A549 (cell line): ENCODE results near the gene DMBT1. TPM values are rescaled to one million over a fixed set of nuclear protein-coding genes. Genes with fewer than 3 reads are reported as not detected.

Source experiments
- ATAC-seq, 2 experiments: fragments of 200-7000 bp in 1 of 2; fragments of >200 bp in 1 of 2; cut with Nextera tagmentation in 1 of 2; cut with Tn5 transposase in 1 of 2; 3 replicates each; pipeline versions ENCODE4 v1.8.0 to v1.9.1; 2018 to 2020; ENCODE audit warnings: mild to moderate bottlenecking in 1 of 2, moderate library complexity in 1 of 2
- CTCF ChIA-PET: fragments of 300-600 bp; sonication (Branson Sonifier 250); formaldehyde crosslinking; extraction: SDS; loops from one replicate; lab custom pipeline; 2021; ENCODE audit warnings: antibody characterized with exemption, inconsistent platforms; lab: Yijun Ruan, JAX
- POLR2A ChIA-PET: fragments of 350-600 bp; formaldehyde crosslinking; extraction: SDS; loops from one replicate; lab custom pipeline; 2021; ENCODE audit warnings: antibody characterized with exemption, inconsistent platforms; lab: Yijun Ruan, JAX
- DNase-seq, 2 experiments: peaks; one replicate each; pipeline versions ENCODE4 v3.0.0 to v3.0.0-alpha.2; 2011 to 2016; ENCODE audit warnings: low read depth in 1 of 2, low spot score in 1 of 2
- FAIRE-seq: peaks from 2 replicates; lab custom pipeline; 2011; peaks lifted over from hg19 to GRCh38; lab: Jason Lieb, UNC
- H3K27ac ChIP-seq, 2 experiments: fragments of >200 bp; sonication (Bioruptor Twin); formaldehyde crosslinking; 3 replicates each; pipeline ENCODE4 v1.5.1; 2016 to 2017
- H3K4me1 ChIP-seq: fragments of >200 bp; sonication (Bioruptor Twin); formaldehyde crosslinking; 3 replicates; pipeline ENCODE4 v1.6.1; 2016
- H3K4me2 ChIP-seq: fragments of >200 bp; sonication (Bioruptor Twin); formaldehyde crosslinking; 3 replicates; pipeline ENCODE4 v1.6.1; 2016
- H3K4me3 ChIP-seq: fragments of >200 bp; sonication (Bioruptor Twin); formaldehyde crosslinking; 3 replicates; pipeline ENCODE4 v1.5.1; 2016
- H3K9me3 ChIP-seq: fragments of >200 bp; sonication (Bioruptor Twin); formaldehyde crosslinking; 3 replicates; pipeline ENCODE4 v1.6.1; 2016
- BHLHE40 ChIP-seq: IDR thresholded peaks from 2 replicates; pipeline ENCODE4 v1.6.1; 2012; ENCODE audit warnings: low read depth, low read length, inconsistent platforms
- EP300 ChIP-seq, 2 experiments: fragments of >200 bp; sonication (Bioruptor Twin); formaldehyde crosslinking; IDR thresholded peaks; 2 replicates in 1 of 2; 3 replicates in 1 of 2; pipeline ENCODE4 v1.6.1; 2016 to 2017
- FOXS1 ChIP-seq: fragments of 250-450 bp; sonication (Bioruptor Pico); IDR thresholded peaks from 2 replicates; pipeline ENCODE4 v1.5.0; 2020; ENCODE audit warnings: mild to moderate bottlenecking, moderate library complexity
- JUNB ChIP-seq: fragments of >200 bp; sonication (Bioruptor Twin); formaldehyde crosslinking; IDR thresholded peaks from 2 replicates; pipeline ENCODE4 v1.6.1; 2016
- MYC ChIP-seq: IDR thresholded peaks from 2 replicates; pipeline ENCODE4 v1.6.1; 2012; ENCODE audit warnings: mild to moderate bottlenecking, inconsistent platforms, low read length, improper control_type of control experiment, borderline replicate concordance
- NPAS2 ChIP-seq: fragments of 250-450 bp; sonication (Bioruptor Pico); IDR thresholded peaks from 2 replicates; pipeline ENCODE4 v1.8.0; 2022; ENCODE audit warnings: mild to moderate bottlenecking, moderate library complexity, borderline replicate concordance
- NR3C1 ChIP-seq: fragments of >200 bp; sonication (Bioruptor Twin); formaldehyde crosslinking; IDR thresholded peaks from 3 replicates; pipeline ENCODE4 v1.6.1; 2017
- RAD21 ChIP-seq, 2 experiments: fragments of >200 bp in 1 of 2; sonication (Bioruptor Twin) in 1 of 2; formaldehyde crosslinking in 1 of 2; IDR thresholded peaks in 1 of 2; conservative IDR thresholded peaks in 1 of 2; 2 replicates in 1 of 2; 3 replicates in 1 of 2; pipeline ENCODE4 v1.6.1; 2012 to 2018; ENCODE audit warnings: inconsistent platforms in 1 of 2
- RARB ChIP-seq: fragments of 250-450 bp; sonication (Bioruptor Pico); IDR thresholded peaks from 2 replicates; pipeline ENCODE4 v1.8.0; 2021; ENCODE audit warnings: mild to moderate bottlenecking, moderate library complexity
- RCOR1 ChIP-seq: fragments of 150-350 bp; IDR thresholded peaks from 2 replicates; pipeline ENCODE4 v1.6.1; 2014; ENCODE audit warnings: antibody characterized with exemption, low read length, low read depth
- RFX5 ChIP-seq: fragments of 450-650 bp; IDR thresholded peaks from 2 replicates; pipeline ENCODE4 v1.7.1; 2014; ENCODE audit warnings: antibody characterized with exemption, mild to moderate bottlenecking, moderate library complexity
- SREBF2 ChIP-seq: fragments of 450-650 bp; IDR thresholded peaks from 2 replicates; pipeline ENCODE4 v1.6.1; 2014; ENCODE audit warnings: mild to moderate bottlenecking, moderate library complexity
- ZSCAN20 ChIP-seq: fragments of 250-450 bp; sonication (Bioruptor Pico); IDR thresholded peaks from 2 replicates; pipeline ENCODE4 v1.8.0; 2022; ENCODE audit warnings: mild to moderate bottlenecking, moderate library complexity
- WGBS: methylation state at CpG from one replicate; pipeline ENCODE4 v1.1.6; 2017; ENCODE audit errors: missing lambda C conversion rate; 5-methylcytosine and 5-hydroxymethylcytosine counted together
- polyA plus RNA-seq, 4 experiments: library from polyadenylated mRNA; depleted of rRNA in 3 of 4; stranded (reverse); fragments of >200 nt; fragmentation: RNase III in 1 of 4; extraction: RNeasy Plus Mini Kit Qiagen cat#74134 plus additional on column Dnase treatment in 1 of 4; gene quantifications; 2 replicates in 3 of 4; 3 replicates in 1 of 4; pipeline ENCODE4 v1.2.3, GENCODE V29; 2011 to 2017
- TF ChIP-seq, protein P1 (sequence below): fragments of 250-450 bp; sonication (Bioruptor Pico); IDR thresholded peaks from 2 replicates; pipeline ENCODE4 v1.5.0; 2021; ENCODE audit warnings: mild to moderate bottlenecking, moderate library complexity, borderline replicate concordance
- TF ChIP-seq, protein P2 (sequence below): IDR thresholded peaks from 2 replicates; pipeline ENCODE4 v1.6.1; 2012
- TF ChIP-seq, protein P3 (sequence below): IDR thresholded peaks from 2 replicates; pipeline ENCODE4 v1.6.1; 2012; ENCODE audit warnings: low read depth, borderline replicate concordance

Gene DMBT1
- polyA plus RNA-seq, 2 of the 4 experiments (the other 2 are of a cell fraction), result 0.01 to 0.03 TPM

DNA sequence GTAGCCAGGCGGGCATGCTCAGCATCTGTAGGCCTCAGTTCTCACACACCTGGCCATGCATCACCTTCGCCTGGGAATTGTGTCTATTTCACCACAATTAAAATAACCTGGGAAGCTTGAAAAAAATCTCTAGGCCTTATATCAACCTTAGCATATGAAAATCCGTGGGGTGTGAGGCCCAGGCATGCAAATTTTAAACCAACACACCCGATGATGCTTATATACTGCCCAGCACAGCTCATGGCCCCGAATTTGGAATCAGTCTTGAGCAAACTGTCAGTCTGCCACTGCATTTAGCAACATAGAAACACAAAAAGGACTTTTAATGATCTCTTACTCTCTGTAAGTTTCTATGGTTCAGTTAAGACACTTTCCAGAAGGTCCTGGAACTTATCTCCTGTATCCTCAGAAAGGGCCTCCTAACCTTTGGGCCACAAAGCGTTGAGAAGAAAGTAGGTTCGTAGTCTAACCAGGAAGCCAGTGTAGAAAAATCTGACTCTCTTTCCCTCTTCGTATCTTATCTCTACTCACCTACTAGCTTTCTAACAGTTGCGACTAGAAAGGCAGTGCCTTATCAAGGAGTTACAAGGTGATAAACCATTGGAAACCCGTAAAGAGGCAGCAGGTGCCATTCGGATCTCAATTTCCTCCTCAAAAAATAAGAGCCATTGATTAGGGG is 12.0 kb upstream of the DMBT1 start:
- 73% methylated on average over 11 of the region's 11 CpGs for WGBS
- DNase-seq (no peak), FAIRE-seq (no peak), ATAC-seq (no peak)
- Histone ChIP-seq H3K4me3 (no peak overlapping the region), H3K27ac (no peak overlapping the region), H3K4me2 (no peak overlapping the region), H3K4me1 (no peaks in the 10 kb centered on the region), H3K9me3 (no peaks in the 10 kb centered on the region)
- ChIA-PET CTCF (interaction anchor here (1.4 to 2.0 kb wide), 3 partner anchors 9 to 250 kb away, joined by 4 to 9 read pairs (median 5); no protein-coding TSS in a partner anchor), POLR2A (no interaction called here)
- TF ChIP-seq SREBF2, result no peak
- no peak for TF ChIP-seq NPAS2 (CRISPR knock-in tag)
- TF ChIP-seq, protein P1, sequence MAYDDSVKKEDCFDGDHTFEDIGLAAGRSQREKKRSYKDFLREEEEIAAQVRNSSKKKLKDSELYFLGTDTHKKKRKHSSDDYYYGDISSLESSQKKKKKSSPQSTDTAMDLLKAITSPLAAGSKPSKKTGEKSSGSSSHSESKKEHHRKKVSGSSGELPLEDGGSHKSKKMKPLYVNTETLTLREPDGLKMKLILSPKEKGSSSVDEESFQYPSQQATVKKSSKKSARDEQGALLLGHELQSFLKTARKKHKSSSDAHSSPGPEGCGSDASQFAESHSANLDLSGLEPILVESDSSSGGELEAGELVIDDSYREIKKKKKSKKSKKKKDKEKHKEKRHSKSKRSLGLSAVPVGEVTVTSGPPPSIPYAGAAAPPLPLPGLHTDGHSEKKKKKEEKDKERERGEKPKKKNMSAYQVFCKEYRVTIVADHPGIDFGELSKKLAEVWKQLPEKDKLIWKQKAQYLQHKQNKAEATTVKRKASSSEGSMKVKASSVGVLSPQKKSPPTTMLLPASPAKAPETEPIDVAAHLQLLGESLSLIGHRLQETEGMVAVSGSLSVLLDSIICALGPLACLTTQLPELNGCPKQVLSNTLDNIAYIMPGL (CRISPR knock-in tag), result no peak

DNA sequence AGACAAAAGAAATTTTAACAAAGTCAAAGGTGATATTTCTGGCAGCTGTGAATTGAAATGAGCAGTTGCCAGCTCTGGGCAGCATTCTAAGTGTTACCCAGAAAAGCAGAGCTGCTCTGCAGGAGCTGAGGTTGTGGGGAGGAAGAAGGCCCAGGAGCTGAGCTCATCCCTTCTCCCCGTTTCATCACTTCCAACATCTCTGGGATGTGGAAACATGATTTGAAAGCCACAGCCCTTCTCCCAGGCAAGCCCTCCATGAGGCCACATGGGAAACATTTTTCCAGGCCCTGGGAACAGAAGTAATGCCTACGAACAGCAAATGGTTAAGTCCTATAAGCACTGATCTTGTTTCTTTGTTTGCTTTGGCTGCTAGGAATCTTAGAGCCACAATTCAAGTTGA is 10.9 kb upstream of the DMBT1 start:
- Histone ChIP-seq H3K4me2 (no peak overlapping the region), H3K4me1 (no peaks in the 10 kb centered on the region), H3K4me3 (no peak overlapping the region), H3K9me3 (no peaks in the 10 kb centered on the region), H3K27ac (no peak overlapping the region)
- no peak for DNase-seq
- WGBS, result 85% methylated on average over 2 of the region's 2 CpGs
- ChIA-PET CTCF (interaction anchor here (2.0 kb wide), 1 partner anchor 16 kb away, joined by 17 read pairs; no protein-coding TSS in a partner anchor), POLR2A (no interaction called here)
- TF ChIP-seq EP300 (IDR thresholded peaks at IDR 0.05) (no peak), JUNB (no peak), FOXS1 (CRISPR knock-in tag) (no peak), NR3C1 (no peak), RAD21 (conservative IDR thresholded peaks at IDR 0.05 in 1 of 2, IDR thresholded peaks at IDR 0.05 in 1 of 2) (no peak), RARB (no peak), RCOR1 (no peak), MYC (no peak), RFX5 (no peak), BHLHE40 (no peak), NPAS2 (CRISPR knock-in tag) (no peak), ZSCAN20 (CRISPR knock-in tag) (no peak)
- TF ChIP-seq, protein P2, sequence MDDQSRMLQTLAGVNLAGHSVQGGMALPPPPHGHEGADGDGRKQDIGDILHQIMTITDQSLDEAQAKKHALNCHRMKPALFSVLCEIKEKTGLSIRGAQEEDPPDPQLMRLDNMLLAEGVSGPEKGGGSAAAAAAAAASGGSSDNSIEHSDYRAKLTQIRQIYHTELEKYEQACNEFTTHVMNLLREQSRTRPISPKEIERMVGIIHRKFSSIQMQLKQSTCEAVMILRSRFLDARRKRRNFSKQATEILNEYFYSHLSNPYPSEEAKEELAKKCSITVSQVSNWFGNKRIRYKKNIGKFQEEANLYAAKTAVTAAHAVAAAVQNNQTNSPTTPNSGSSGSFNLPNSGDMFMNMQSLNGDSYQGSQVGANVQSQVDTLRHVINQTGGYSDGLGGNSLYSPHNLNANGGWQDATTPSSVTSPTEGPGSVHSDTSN, result no peak
- FAIRE-seq, result no peak
- no peak for ATAC-seq

DNA sequence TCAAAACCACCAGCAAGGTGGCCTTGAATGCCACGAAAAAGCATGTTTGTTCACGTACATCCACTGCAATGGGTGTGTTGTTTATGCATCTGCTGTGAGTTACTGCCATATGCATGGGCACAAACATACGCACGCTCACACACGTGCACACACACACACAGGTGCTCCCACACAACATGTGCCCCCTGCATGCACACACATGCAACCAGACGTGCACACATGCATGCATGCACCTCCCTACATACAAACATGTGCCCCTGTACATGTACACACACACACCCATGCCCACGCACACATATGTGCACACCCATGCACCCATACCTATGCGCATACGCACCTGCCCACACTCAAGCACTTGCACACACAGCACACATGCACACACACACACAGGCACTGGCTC is 10.1 kb upstream of the DMBT1 start:
- no peak for FAIRE-seq
- Histone ChIP-seq H3K4me1 (no peaks in the 10 kb centered on the region), H3K4me2 (no peak overlapping the region), H3K9me3 (no peaks in the 10 kb centered on the region), H3K27ac (no peak overlapping the region), H3K4me3 (no peak overlapping the region)
- 89% methylated on average over 9 of the region's 9 CpGs for WGBS
- ChIA-PET POLR2A (no interaction called here), CTCF (interaction anchor here (1.0 to 2.0 kb wide), 2 partner anchors 10 to 15 kb away, joined by 3 to 17 read pairs; no protein-coding TSS in a partner anchor)
- TF ChIP-seq, protein P3, sequence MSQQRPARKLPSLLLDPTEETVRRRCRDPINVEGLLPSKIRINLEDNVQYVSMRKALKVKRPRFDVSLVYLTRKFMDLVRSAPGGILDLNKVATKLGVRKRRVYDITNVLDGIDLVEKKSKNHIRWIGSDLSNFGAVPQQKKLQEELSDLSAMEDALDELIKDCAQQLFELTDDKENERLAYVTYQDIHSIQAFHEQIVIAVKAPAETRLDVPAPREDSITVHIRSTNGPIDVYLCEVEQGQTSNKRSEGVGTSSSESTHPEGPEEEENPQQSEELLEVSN, result no peak
- TF ChIP-seq RARB, result no peak
- DNase-seq, result no peak
- no peak for ATAC-seq
